Muscle layer of colon (tissue), 2 donors: ENCODE results near the gene FBXO8.
A peak's percentile ranks its signal among the peaks of the same experiment; 100 is the strongest.

Source experiments
- H3K27ac ChIP-seq: one replicate; pipeline ENCODE4 v1.7.0; 2013; ENCODE audit warnings: low read depth, mild to moderate bottlenecking, low read length, moderate library complexity
- H3K27me3 ChIP-seq, 2 donors: one replicate each; pipeline ENCODE4 v1.7.0; 2013; ENCODE audit warnings: low read length in 2 of 2, mild to moderate bottlenecking in 2 of 2; ENCODE audit not compliant: insufficient read depth in 2 of 2, control insufficient read depth in 1 of 2
- H3K36me3 ChIP-seq: one replicate; pipeline ENCODE4 v1.7.0; 2013; ENCODE audit warnings: mild to moderate bottlenecking, low read length; ENCODE audit not compliant: insufficient read depth
- H3K4me1 ChIP-seq: one replicate; pipeline ENCODE4 v1.7.0; 2013; ENCODE audit warnings: mild to moderate bottlenecking, low read length; ENCODE audit not compliant: insufficient read depth
- H3K4me3 ChIP-seq, 2 donors: one replicate each; pipeline ENCODE4 v1.7.0; 2013; ENCODE audit warnings: low read length in 2 of 2, low read depth in 1 of 2, mild to moderate bottlenecking in 1 of 2, moderate library complexity in 1 of 2
- H3K9ac ChIP-seq: one replicate; pipeline ENCODE4 v1.7.0; 2013; ENCODE audit warnings: low read length
- H3K9me3 ChIP-seq: one replicate; pipeline ENCODE4 v1.7.0; 2013; ENCODE audit warnings: mild to moderate bottlenecking, low read length
- donor health status: abdominal sarcoma.
- donor health status: Adenocarcinoma of cecum.

FBXO8 gene

GRCh38 chr4:174201871-174202270 lies 81.6 kb downstream of the FBXO8 start:
- Histone ChIP-seq H3K27me3 (no peaks in the 10 kb centered on the region), H3K36me3 (no peaks in the 10 kb centered on the region), H3K27ac (peak overlapping the region; percentile 42), H3K4me1 (peaks cover 14% of the 10 kb centered on the region), H3K9me3 (no peaks in the 10 kb centered on the region), H3K4me3 (no peak overlapping the region), H3K9ac (no peak overlapping the region)

DNA sequence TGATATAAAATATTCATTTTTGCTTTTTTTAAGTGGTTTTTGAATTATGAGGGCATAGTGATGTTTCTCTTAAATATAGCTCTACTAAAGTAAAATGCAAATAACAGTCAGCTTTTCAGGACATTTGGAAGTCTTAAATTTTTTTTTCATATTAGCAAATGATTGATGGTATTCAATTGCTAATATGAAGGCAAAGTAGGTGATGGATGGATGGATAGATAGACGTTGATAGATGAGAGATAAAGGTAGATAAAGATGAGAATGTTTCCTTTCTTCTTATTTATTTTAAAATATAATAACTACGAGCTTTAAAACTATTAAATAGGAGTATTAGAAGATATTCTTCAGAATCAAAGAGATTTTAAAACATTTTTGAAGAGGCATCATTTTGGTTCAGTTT lies 83.7 kb downstream of the FBXO8 start:
- H3K27me3 ChIP-seq = no peaks in the 10 kb centered on the region
- no peaks in the 10 kb centered on the region for H3K9me3 ChIP-seq
- H3K4me1 ChIP-seq = peaks cover 14% of the 10 kb centered on the region
- no peak overlapping the region for H3K4me3 ChIP-seq
- H3K36me3 ChIP-seq = no peaks in the 10 kb centered on the region
- no peak overlapping the region for H3K9ac ChIP-seq
- peak overlapping the region; percentile 34 for H3K27ac ChIP-seq

GRCh38 chr4:174198828-174199227 lies 84.6 kb downstream of the FBXO8 start:
- H3K9ac ChIP-seq = no peak overlapping the region
- no peak overlapping the region for H3K4me3 ChIP-seq
- H3K4me1 ChIP-seq = peaks cover 19% of the 10 kb centered on the region
- H3K27me3 ChIP-seq = no peaks in the 10 kb centered on the region
- H3K36me3 ChIP-seq = no peaks in the 10 kb centered on the region
- H3K27ac ChIP-seq = peak overlapping the region; percentile 32
- H3K9me3 ChIP-seq = no peaks in the 10 kb centered on the region

DNA sequence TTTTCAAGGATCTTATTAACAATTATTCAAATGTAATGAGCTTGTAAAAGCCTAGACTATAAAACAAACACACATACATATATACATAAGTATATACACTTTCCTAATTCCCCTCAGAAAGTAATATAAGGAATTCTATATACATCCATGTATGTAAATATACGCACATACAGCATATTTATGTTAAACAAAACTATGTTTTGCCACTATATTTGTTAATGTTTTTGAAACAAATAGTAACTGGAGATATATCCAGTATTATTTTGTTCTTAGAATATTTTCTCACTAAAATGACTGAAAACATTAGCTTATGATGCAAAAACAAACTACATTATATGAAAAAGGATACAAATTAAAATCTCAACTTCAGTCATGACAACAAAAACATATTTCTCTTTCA lies 85.1 kb downstream of the FBXO8 start:
- Histone ChIP-seq H3K27me3 (no peaks in the 10 kb centered on the region), H3K9me3 (no peaks in the 10 kb centered on the region), H3K4me3 (no peak overlapping the region), H3K36me3 (no peaks in the 10 kb centered on the region), H3K27ac (peak overlapping the region; percentile 32), H3K9ac (no peak overlapping the region), H3K4me1 (peaks cover 19% of the 10 kb centered on the region)

- Histone ChIP-seq H3K27ac (no peak overlapping the region), H3K4me1 (peaks cover 14% of the 10 kb centered on the region), H3K27me3 (no peaks in the 10 kb centered on the region), H3K9me3 (no peaks in the 10 kb centered on the region), H3K4me3 (no peak overlapping the region), H3K9ac (no peak overlapping the region), H3K36me3 (no peaks in the 10 kb centered on the region)
Measured at GRCh38 chr4:174193438-174194374, 89.8 kb downstream of the FBXO8 start.

GRCh38 chr4:174192943-174193342 lies 90.5 kb downstream of the FBXO8 start:
- no peaks in the 10 kb centered on the region for H3K27me3 ChIP-seq
- H3K36me3 ChIP-seq = no peaks in the 10 kb centered on the region
- peaks cover 8% of the 10 kb centered on the region for H3K4me1 ChIP-seq
- H3K9me3 ChIP-seq = no peaks in the 10 kb centered on the region
- no peak overlapping the region for H3K4me3 ChIP-seq
- no peak overlapping the region for H3K9ac ChIP-seq
- H3K27ac ChIP-seq = no peak overlapping the region

DNA sequence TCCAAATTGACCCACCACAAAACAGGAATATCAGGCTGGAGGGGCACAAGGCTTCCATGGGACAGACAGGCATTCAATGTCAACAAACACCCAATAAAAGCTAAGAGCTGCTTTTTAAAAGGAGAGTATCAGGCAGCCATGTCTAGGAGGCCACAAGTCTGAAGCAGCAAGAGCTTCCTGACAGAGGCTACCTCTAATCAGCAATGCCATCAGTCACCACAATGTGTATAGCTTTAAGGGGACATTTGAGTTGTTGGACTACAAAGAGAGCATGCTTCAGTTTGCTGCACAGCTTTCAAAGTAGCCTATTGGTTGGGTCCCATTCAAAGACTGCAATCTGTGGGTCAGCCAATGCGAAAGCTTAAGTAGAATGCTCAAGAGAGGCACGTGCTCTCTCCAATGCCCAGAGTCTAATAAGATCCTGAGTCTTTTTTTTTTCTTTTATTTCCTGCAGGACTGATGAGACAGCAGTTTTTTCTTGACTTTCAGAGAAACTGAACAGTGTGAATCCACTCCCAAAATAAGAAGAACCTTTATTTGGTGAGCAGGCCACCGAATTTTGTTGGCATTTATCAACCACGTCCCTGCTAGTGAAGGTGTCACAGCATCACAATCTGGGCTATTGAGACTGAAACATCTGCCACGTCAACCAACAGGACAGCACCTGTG lies 92.5 kb downstream of the FBXO8 start:
- no peak overlapping the region for H3K4me3 ChIP-seq
- no peak overlapping the region for H3K27ac ChIP-seq
- no peaks in the 10 kb centered on the region for H3K27me3 ChIP-seq
- H3K4me1 ChIP-seq = peaks cover 5% of the 10 kb centered on the region
- H3K9ac ChIP-seq = no peak overlapping the region
- no peaks in the 10 kb centered on the region for H3K36me3 ChIP-seq
- no peaks in the 10 kb centered on the region for H3K9me3 ChIP-seq

DNA sequence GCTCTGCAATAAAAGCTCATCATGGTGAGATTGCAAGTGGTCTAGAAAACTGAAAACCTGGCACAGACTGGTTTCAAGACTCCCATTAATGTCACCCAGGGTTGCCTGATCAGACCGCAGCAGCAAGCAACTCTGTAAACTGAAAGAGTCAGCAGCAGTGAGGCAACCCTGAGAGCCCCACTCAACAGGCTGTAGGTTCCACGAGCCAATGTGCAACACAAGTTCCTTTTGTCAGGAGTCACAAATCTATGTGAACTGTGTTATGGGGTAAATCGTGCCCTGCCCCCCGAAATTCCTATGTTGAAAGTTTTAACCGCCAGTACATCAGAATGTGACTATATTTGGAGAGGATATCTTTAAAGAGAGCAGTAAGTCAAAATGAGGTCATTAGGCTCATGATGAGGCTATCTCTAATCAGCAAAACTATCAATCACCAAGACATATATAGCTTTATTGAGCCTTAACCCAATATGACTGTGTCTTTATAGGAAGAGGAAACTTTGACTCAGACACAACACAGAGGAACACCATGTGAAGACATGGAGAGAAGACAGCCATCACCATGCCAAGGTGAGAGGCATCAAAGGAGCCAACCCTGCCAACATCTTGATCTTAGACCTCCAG lies 94.0 kb downstream of the FBXO8 start:
- no peak overlapping the region for H3K4me3 ChIP-seq
- H3K27ac ChIP-seq = no peak overlapping the region
- H3K36me3 ChIP-seq = no peaks in the 10 kb centered on the region
- H3K9ac ChIP-seq = no peak overlapping the region
- H3K4me1 ChIP-seq = peaks cover 5% of the 10 kb centered on the region
- H3K9me3 ChIP-seq = no peaks in the 10 kb centered on the region
- H3K27me3 ChIP-seq = no peaks in the 10 kb centered on the region
